GM21786 (cell line): Measurements from ENCODE around the gene XXYLT1.
"Not testable (repeated sequence)": the region's sequence is repeated elsewhere in the genome, so short reads cannot be mapped to it uniquely, and the experiment has no call there.

Source experiments
- ATAC-seq: cut with Tn5 transposase; IDR thresholded peaks from one replicate; pipeline ENCODE4 v1.9.1; 2021; ENCODE audit not compliant: unreplicated experiment

XXYLT1 gene

GRCh38 chr3:195056506-195056905 lies 214.5 kb downstream of the XXYLT1 start:
- ATAC-seq, result no peak

- ATAC-seq, result no peak
These were observed 216.6 kb downstream of the XXYLT1 start for GRCh38 chr3:195054311-195054710.

- ATAC-seq, result no peak
These were observed 218.0 kb downstream of the XXYLT1 start for GRCh38 chr3:195052939-195053338.

GRCh38 chr3:195050296-195050695 lies 220.7 kb downstream of the XXYLT1 start:
- ATAC-seq, result not testable (repeated sequence)

GRCh38 chr3:195048059-195048905 lies 222.7 kb downstream of the XXYLT1 start:
- ATAC-seq, result no peak

- no peak for ATAC-seq
These were observed 223.4 kb downstream of the XXYLT1 start for GRCh38 chr3:195047536-195047935.

- no peak for ATAC-seq
These were observed 224.5 kb downstream of the XXYLT1 start for GRCh38 chr3:195046441-195046840.

- ATAC-seq, result no peak
These were observed 225.3 kb downstream of the XXYLT1 start for GRCh38 chr3:195045481-195046210.

- ATAC-seq, result no peak
These were observed 226.5 kb downstream of the XXYLT1 start for GRCh38 chr3:195044411-195044810.

- no peak for ATAC-seq
These were observed 227.2 kb downstream of the XXYLT1 start for GRCh38 chr3:195043607-195044339.

- ATAC-seq, result no peak
These were observed 228.0 kb downstream of the XXYLT1 start for GRCh38 chr3:195042743-195043606.

- ATAC-seq, result no peak
These were observed 228.9 kb downstream of the XXYLT1 start for GRCh38 chr3:195041871-195042742.

GRCh38 chr3:195040773-195041520 lies 230.0 kb downstream of the XXYLT1 start:
- no peak for ATAC-seq

GRCh38 chr3:195040094-195040493 lies 230.9 kb downstream of the XXYLT1 start:
- ATAC-seq, result no peak

GRCh38 chr3:195039180-195039843 lies 231.6 kb downstream of the XXYLT1 start:
- no peak for ATAC-seq

- ATAC-seq, result no peak
These were observed 232.8 kb downstream of the XXYLT1 start for GRCh38 chr3:195038161-195038560.

- not testable (repeated sequence) for ATAC-seq
These were observed 233.4 kb downstream of the XXYLT1 start for GRCh38 chr3:195037586-195037985.

GRCh38 chr3:195036974-195037373 lies 234.0 kb downstream of the XXYLT1 start:
- no peak for ATAC-seq
